HG03378 (cell line): ENCODE results near the gene CHFR.
"Not testable (repeated sequence)": the region's sequence is repeated elsewhere in the genome, so short reads cannot be mapped to it uniquely, and the experiment has no call there.

Source experiments
- ATAC-seq: cut with Tn5 transposase; IDR thresholded peaks from one replicate; pipeline ENCODE4 v1.9.1; 2021; ENCODE audit warnings: mild to moderate bottlenecking, moderate library complexity; ENCODE audit not compliant: unreplicated experiment

CHFR gene

DNA sequence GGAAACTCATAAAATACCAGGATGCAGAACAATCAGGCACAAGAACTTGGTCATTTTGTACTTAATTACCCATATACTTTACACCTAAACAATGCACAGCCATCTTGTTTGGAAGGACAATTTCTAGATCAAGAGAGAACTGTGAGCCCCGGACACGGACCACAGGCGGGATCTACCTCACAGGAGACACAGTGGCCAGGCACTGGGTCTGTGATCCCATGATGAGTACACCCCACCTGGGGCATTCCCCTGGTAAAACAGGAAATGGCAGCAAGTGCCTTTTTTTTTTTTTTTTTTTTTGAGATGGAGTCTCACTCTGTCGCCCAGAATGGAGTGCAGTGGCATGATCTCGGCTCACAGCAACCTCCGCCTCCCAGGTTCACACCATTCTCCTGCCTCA is 74.0 kb downstream of the CHFR start:
- ATAC-seq = no peak

DNA sequence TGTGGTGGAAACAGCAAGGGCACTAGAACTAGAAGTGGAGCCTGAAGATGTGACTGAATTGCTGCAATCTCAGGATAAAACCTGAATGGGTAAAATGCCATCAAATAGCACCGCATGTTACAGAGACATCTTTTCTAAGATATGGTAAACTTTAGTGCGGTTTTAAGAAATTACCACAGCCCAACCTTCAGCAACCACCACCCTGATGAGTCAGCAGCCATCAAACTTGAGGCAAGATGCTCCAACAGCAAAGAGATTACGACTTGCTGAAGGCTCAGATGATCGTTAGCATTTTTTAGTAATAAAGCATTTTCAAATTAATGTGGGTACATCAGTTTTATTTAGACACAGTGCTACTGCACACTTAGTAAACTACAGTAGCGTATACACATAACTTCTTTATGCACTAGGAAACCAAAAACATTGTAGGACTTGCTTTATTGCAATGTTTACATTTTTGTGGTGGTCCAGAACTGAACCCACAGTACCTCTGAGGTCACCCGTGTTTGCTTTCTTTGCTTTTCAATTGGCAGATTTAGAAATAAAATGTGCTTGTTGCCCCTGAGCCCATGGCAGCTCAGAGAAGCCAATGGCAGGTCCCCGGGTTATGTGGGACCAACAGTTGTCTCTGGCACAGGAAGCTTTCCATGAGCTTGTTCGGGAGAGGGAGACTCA is 74.6 kb downstream of the CHFR start:
- no peak for ATAC-seq

DNA sequence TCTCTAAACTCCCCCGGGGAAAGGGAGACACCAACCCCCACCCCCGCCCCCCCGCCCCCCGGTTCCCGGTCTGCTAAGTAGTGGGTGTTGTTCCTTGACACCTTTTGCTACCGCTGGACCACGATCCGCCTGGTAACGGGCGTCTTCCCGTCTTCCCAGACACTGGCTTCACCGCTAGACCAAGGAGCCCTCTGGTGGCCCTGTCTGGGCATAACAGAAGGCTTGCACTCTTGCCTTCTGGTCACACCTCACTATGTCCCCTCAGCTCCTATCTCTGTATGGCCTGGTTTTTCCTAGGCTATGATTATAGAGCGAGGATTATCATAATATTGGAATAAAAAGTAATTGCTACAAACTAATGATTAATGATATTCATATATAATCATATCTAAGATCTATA is 78.0 kb downstream of the CHFR start:
- not testable (repeated sequence) for ATAC-seq

DNA sequence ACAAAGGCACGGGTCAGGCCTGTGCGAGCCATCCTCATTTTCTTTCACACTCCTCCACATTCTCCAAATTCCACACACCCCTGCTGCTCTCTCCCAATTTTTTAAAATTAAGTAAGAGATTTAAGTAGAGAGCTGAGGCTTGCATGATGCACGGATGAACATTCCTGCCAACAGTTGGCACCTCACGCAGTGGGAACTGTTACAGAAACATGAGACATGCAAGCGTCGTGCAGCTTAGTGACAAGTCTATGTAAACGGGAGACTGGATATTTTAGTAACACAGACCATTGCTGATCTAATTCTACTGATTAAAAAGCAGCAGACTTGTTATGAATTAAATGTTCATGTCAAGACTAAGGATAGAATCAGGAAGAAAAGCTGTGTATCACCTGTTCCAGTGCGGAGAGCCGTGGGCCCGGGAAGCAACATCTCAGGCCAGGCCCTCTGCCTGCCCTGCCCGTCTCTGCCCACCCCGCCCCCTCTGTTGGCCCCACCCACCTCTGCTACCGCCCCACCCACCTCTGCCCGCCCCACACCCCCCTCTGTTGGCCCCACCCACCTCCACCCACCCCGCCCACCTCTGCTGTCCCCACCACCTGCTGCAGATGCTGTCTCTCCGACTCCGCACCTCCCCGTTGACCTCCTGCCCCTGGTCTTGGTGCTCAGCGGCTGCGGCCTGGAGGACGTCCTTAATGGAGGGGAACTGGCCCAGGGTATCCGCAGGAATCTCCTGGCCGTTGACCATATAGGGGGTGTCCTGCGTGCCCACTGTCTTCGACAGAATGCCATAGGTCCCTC is 79.9 kb downstream of the CHFR start:
- no peak for ATAC-seq

DNA sequence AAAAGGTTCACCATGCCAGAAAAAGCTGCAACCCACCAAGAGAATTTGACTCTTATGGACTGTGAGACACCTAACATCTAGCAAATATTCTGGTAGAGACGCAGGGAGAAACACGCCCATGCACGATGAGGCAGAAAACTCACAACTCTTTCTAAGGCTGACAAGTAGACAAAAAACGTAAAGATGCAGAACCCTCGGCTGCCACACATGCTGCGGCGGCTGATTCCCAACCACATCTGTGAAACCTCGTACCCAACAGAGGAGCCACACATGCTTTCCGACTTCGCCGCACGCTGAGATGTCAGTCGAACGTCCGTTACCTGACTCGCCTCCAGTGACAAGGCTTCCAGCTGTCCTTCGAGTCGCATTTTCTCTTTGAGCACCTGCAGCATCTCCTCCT is 80.5 kb downstream of the CHFR start:
- ATAC-seq = no peak

DNA sequence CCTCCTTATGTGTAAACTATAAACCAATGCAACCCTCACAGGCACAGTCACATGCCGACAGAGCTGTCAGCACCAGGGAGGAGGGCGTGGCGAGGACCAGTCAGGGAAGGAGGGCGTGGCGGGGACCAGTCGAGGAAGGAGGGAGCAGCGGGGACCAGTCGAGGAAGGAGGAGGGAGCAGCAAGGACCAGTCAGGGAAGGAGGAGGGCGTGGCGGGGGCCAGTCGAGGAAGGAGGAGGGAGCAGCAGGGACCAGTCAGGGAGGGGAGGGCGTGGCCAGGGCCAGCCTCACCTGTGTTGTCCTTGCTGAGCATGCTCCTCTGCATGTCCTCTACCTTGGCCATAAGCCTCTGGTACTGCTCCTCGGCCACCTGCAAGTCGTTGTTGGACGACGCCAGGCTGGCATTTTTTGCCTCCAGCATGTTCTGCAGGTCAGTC is 83.0 kb downstream of the CHFR start:
- ATAC-seq = no peak

DNA sequence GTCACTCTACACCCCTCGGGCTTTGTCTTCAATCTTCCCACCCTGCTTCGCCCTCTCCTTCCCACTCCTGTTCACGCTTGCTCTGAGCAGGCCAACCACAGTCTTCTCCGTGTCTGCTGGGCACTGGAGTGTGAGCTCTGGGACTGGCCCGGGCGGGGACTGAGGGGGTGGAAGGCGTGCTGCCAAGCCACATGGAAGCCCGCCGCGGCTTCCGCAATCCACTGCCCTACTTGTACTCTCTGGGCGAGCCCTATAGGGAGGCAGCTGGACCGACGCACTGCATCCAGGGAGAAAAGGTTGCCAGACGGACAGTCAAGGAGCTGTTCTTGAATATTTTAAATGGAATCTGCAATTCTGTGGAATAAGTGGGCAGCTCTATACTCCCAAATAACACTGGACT is 83.5 kb downstream of the CHFR start:
- no peak for ATAC-seq

DNA sequence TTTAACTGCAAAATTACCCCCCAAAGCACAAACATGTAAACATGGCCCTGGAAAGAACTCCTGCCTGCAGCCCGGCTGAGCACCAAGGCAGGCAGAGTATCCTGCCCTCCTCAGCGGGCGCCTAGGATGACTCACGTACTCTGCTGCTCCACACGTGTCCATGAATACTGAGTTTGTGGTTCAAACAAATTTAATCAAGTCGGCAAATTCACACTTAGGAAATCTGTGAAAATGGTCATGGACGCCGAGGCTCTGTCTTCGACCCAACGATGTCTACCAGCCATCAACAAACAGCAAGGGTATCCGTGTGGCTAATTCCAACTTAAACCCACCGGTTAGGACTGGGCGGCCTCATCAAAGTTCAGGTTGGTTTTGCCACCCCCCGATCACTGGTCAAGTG is 84.3 kb downstream of the CHFR start:
- no peak for ATAC-seq

DNA sequence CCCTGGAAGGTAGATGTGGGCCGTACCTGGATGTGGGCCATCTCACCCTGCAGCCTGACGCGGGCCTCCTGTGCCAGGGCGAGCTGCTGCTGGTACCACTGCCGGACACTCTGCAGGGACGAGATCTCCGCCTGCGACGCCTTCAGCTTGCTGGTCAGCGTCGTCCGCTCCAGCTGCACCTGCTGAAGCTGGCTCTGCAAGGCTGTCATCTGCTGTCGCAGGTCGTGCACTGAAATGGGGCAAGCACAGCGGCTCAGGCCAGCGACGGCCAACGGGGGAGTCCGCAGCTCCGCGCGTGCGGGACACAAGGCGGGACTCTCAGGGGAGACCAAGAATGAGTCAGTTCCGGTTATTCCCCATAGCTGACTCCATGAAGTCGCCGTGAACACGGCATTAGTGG is 85.7 kb downstream of the CHFR start:
- no peak for ATAC-seq

DNA sequence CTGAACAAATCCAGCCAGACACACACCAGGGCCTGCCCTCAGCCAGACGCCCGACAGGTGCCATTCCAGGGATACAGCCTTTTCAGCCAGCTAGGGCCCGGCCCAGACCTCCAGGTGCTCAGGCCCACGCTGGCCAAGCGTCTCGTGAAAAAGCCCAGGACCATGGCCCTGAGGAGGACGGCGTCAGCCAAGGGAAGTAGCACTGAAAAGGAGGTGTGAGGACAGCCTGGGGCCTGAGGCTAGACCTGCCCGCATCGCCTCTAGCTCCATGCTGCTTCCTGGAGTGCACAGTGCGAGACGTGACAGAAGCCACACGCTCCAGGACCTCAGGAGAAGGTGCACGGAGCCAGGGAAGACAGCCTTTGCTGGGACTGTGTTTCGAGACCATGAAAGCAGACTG is 88.6 kb downstream of the CHFR start:
- no peak for ATAC-seq

DNA sequence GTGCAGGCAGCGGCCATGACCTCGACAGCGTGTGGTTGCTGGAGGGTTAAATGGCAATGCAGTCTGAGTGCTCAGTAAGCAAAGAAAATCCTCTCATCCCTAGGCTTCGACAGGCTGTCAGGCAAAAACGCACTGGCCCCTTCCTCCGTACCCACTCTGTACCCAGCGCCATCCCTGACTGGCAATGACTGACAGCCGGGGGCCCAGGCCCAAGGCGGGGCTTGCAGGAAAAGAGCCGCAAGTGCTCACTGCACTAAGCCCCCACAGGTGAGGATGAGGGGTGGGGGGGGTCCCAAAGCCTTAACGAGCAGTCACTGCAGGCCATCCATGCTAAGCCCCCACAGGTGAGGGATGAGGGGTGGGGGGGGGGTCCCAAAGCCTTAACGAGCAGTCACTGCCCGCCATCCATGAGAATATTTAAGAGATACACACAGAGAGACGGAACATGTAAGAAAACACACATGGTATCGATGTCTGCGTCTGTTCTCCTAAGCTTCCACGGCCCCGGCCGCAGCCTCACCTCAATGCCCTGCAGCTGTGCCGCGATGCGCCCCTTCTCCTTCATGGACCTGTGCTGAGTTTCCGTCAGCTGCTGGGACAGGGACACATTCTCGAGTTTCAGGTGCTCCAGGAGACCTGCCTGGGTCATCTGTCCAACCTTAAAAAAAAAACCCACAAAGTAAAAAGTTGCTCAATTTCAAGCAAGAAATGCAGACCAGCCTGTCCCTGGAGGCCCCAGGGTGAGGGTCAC is 89.4 kb downstream of the CHFR start:
- ATAC-seq = no peak

DNA sequence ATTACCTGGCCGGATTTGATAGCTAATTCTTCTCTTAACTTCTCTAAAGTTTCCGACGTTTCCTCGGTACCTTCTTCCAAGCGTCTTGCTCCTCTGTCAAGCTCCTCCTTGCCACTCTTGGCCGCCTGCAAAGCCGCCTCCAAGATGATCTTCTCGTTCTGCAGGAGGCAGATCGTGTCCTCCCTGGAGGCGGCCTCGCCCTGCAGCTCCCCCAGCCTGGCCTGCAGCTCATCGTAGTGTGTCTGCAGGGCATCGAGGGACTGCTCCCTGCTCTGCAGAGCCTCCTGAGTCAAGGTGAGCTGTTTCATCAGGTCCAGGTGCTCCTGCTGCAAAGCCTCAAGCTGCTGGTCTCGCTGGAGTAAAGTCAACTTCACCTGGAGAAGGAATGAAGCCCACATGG is 91.6 kb downstream of the CHFR start:
- no peak for ATAC-seq

DNA sequence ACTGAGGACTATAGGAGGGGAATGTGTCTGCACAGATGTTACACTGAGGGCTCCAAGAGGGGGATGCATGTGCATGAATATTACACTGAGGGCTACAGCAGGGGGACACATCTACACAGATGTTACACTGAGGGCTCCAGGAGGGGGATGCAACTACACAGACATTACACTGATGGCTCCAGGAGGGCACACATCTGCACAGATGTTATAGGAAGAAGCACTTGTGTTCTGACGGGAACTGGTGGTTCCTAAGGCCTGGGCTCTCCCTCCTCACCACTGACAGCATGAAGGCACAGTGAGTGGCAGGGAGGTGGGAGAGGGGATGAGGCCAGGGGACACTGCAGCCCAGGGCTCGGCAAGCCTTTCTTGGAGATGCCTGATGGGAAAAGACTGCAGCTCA is 95.5 kb downstream of the CHFR start:
- not testable (repeated sequence) for ATAC-seq

DNA sequence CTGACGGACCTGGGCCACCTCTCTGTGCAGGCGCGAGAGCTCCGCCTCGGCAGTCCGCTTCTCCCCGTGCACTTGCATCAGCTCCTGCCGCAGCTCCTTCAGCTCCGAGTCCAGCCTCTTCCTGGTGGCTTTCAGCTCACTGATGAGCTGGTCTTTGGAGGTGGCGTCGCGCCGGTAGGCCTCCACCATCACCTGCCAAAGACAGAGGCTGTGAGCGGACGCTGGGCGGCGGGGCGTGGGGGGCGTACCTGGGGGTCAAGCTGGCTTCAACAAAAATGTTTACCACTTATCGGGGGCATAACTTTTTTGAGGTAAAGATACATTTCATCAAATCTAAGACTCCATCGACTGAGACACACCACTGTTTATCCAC is 98.3 kb downstream of the CHFR start:
- no peak for ATAC-seq

DNA sequence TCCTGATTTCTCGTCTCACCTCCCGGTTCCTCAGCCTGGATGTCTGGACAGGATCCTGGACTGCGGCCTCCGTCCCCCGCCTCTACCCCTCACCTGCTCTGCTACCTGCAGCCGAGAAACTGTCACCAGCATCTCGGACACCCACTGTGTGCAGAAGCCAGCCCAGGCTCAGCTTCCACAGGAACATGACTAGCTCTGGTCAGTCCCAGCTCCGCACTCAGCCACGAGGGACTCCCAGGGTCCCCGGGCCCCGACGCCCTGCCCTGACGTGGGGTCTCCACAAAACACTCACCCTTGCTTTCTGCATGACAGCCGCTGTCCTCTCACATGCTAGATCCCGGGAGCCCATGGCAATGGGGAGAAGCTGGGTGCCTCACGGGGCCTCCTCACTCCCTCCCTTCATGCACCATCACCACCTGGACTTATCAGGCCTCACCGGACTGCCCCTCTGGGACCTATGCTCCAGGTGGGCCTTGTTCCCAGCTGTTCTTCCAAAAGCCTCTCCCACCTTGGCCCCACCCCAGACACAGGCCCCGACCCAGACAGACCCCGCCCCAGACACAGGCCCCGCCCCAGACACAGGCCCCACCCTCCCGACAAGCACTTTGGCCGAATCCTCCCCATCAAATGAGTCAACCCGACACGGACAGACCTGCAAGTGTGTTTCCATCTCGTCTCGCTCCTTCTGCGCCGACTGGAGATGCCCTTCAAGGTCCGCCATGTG is 98.9 kb downstream of the CHFR start:
- ATAC-seq = no peak

DNA sequence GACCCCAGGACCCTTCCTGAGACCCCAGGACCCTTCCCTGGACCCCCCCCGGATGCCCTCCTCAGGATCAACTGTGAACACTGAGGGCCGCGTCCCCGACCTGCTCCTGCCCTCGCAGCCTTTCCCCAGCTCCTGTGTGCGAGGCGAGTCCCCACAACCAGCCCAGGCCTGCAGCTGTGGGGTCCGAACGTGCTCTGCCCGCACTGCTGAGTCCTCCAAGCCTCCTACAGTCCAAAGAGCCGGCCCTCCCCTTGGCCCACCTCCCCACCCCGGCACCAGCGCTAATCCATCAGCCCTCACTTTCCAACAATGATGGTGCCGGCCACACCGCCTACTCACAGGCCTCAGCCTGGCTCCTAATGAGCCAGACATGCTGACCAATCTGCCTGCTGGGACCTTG is 99.5 kb downstream of the CHFR start:
- no peak for ATAC-seq

DNA sequence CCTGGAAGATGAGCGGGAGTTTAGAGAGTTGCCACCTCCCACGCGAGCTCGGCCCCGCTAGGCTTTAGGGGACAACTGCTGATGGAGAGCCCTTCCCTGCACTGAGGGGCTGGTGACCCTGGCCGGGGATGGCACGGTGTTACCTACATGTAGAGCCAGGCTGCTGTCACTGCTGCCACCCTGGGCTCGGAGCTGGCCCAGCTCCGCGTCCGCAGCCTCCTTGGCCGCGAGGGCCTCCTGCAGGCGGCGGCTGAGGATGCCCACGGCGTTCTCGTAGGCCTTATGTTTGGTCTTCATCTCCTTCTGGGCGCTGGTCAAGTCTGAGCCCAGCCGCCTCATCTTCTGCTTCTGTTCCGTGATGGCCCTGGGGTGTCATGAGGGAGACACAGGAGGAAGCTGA is 101.2 kb downstream of the CHFR start:
- no peak for ATAC-seq

DNA sequence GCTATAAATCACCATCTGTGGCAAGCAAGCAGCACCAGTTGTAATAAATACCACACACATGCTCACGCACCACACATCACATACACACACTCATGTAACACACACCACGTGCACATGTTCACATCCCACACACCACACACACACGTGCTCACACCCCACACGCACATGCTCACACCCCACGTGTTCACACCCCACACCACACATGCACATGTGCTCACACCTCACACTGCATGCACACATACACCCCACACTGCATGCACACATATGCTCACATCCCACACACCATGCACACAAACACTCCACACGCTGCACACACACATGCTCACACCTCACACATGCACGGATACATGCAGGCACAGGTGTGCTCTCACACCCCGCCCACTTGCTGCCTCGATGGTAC is 102.8 kb downstream of the CHFR start:
- no peak for ATAC-seq

DNA sequence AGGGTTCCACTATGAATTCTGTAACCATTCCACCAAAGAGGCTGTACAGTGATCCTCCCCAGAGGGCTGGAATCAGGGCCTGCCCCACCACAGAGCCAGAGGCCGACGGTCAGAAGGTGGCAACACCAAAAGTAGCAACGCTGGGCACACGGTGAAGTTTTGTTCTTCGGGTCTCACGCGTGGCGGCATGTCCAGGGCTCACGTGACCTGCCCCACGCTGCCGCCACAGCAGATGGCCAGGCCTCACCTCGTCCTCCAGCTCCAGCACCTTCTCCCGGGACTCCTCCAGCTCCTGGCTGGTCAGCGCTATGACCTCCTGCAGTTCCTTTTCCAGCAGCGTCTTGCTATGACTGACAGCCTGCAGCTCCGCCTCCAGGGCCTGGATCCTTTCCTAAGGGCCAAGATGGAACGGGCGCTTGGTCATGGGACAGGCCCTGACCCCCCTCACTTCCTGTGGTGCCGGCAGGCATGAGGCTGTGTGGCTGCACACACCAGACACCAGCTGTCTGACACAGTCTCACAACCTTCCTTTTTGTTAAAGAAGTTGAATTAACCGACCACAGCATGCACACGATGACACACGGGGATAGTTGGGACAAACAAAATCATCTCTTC is 103.4 kb downstream of the CHFR start:
- no peak for ATAC-seq
